Sigmoid colon (tissue), 3 donors: Measurements from ENCODE around the gene SULT1A2.
"Not testable (repeated sequence)": the region's sequence is repeated elsewhere in the genome, so short reads cannot be mapped to it uniquely, and the experiment has no call there.

Experiments used
- CTCF ChIP-seq, 4 experiments: fragments of 450-650 bp in 3 of 4; fragments of 200-600 bp in 1 of 4; IDR thresholded peaks; one replicate each; pipeline ENCODE4 v1.5.1; 2016 to 2019; ENCODE audit warnings: antibody characterized with exemption in 4 of 4, mild to moderate bottlenecking in 3 of 4, moderate library complexity in 2 of 4
- POLR2A ChIP-seq, 2 donors: fragments of 450-650 bp; IDR thresholded peaks; one replicate each; pipeline ENCODE4 v1.6.1; 2016; ENCODE audit warnings: antibody characterized with exemption in 2 of 2, mild to moderate bottlenecking in 2 of 2, moderate library complexity in 2 of 2

- TF ChIP-seq POLR2A, CTCF (IDR thresholded peaks at IDR 0.05): not testable (repeated sequence)
Measured at GRCh38 chr16:28612359-28613280, 15.8 kb upstream of the SULT1A2 start.
